ENCODE measurements around the gene YES1. TPM values are rescaled to one million over a fixed set of nuclear protein-coding genes. Genes with fewer than 3 reads are reported as not detected.

Gene YES1
- 60.4 and 81.7 TPM in 2 replicates for total RNA-seq (2022)
- percentile 81 among the genes with signal in this experiment for Bru-seq, nascent RNA
- BruChase-seq, experiment 1, labeled RNA remaining after a 6-hour chase = percentile 91 among the genes with signal in this experiment
- percentile 81 among the genes with signal in this experiment for BruChase-seq, experiment 2, labeled RNA remaining after a 2-hour chase
- long read RNA-seq, full-length matches to known transcripts = 127 of 152 reads
- long read RNA-seq, partial matches to known transcripts = 11 of 152 reads
- long read RNA-seq, other reads (novel, unspliced or antisense) = 14 of 152 reads

DNA sequence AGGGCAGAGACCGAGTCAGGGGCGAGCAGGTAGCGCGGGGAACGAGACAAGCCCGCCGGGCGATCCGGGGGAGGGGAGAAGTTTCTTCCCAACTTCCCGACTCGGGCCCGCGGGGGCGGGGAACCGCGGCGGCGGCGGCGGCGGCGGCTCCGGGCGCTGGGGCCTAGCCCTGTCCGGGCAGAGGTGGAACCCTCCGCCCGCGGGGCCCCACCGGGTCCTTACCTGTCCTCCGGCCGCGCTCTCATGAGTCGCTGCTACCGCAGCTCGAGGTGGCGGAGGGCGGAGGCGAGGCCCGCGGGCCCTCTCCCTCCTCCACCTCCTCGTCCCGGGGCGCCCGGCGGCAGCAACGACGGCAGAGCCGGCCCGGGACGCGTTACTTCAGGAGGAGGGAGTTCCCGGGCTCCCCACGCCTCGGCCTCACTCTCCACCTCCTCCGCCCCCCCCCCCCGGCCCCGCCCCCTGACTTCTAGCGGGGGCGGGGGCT is at the start of gene YES1:
YES1 (minus strand) TSS at position 351 of the 484 bp plus-strand sequence. CDS start 55,415 bp downstream, outside the sequence.
- CTCF ChIA-PET = interaction anchor here (7.8 kb wide), 1 partner anchor 20 kb away, joined by 54 read pairs; no protein-coding TSS in a partner anchor

DNA sequence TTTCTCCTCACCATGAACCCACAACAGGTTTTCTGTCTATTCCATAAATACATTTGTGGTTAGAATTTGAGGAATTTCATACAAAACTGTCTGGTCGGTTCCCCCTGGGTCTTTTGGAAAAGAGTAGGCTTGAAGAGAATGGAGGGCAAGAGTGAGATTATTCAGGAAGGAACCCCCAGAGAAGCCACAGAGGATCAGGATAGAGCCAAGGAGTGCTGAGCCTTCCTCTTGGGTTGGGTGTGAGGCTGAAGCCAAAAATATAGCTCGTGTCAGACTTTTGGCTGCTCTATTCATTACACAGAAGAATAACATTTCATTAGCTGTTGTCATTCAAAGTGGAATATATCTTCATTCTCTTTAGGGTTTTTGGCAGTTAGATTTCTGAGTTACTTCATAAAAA is 45.9 kb upstream of the YES1 start:
- Mint-ChIP-seq H3K36me3 (ENCODE audit: insufficient read depth, unreplicated experiment) (no peaks in the 10 kb centered on the region), H3K4me3 (ENCODE audit: unreplicated experiment) (no peak overlapping the region), H3K27me3 (ENCODE audit: insufficient read depth, unreplicated experiment) (no peaks in the 10 kb centered on the region), H3K9me3 (ENCODE audit: unreplicated experiment) (no peaks in the 10 kb centered on the region), H3K27ac (ENCODE audit: low read depth, unreplicated experiment) (no peak overlapping the region), H3K4me1 (ENCODE audit: insufficient read depth, unreplicated experiment) (no peaks in the 10 kb centered on the region)
- CTCF ChIA-PET = interaction anchor here (1.2 to 1.5 kb wide), 2 partner anchors 18 to 1689 kb away, joined by 5 to 9 read pairs; no protein-coding TSS in a partner anchor
- BruUV-seq (replicated peaks) = no TSS peak
- no peak for DNase-seq (ENCODE audit: unreplicated experiment)
- POLR2A ChIA-PET = no interaction called here
- no peak for TF ChIP-seq CTCF (IDR thresholded peaks at IDR 0.05; ENCODE audit: unreplicated experiment)
- intact Hi-C loops (cut with micrococcal nuclease) = no loop called here

More for the DNA sequence above, at the start of gene YES1:
- no peak for TF ChIP-seq CTCF (IDR thresholded peaks at IDR 0.05; ENCODE audit: unreplicated experiment)
- POLR2A ChIA-PET = interaction anchor here (0.6 to 3.9 kb wide), 9 partner anchors 15 to 1796 kb away, joined by 3 to 27 read pairs (median 4); no protein-coding TSS in a partner anchor
- Mint-ChIP-seq H3K27ac (ENCODE audit: low read depth, unreplicated experiment) (peak within 1 kb of the TSS; percentile 99), H3K36me3 (ENCODE audit: insufficient read depth, unreplicated experiment) (peaks cover 6% of the 10 kb centered on the region), H3K4me1 (ENCODE audit: insufficient read depth, unreplicated experiment) (peaks cover 29% of the 10 kb centered on the region), H3K4me3 (ENCODE audit: unreplicated experiment) (peak within 1 kb of the TSS; percentile 95), H3K27me3 (ENCODE audit: insufficient read depth, unreplicated experiment) (no peaks in the 10 kb centered on the region), H3K9me3 (ENCODE audit: unreplicated experiment) (no peaks in the 10 kb centered on the region)
- intact Hi-C loops (cut with micrococcal nuclease) = loop anchor here (5.0 kb wide), 1 partner anchor 70 kb away; no protein-coding TSS in a partner anchor
- BruUV-seq (replicated peaks) = no TSS peak
- peak; percentile 84 for DNase-seq (ENCODE audit: unreplicated experiment)

- Mint-ChIP-seq H3K27ac (ENCODE audit: low read depth, unreplicated experiment) (no peak overlapping the region), H3K4me1 (ENCODE audit: insufficient read depth, unreplicated experiment) (no peaks in the 10 kb centered on the region), H3K4me3 (ENCODE audit: unreplicated experiment) (no peak overlapping the region), H3K36me3 (ENCODE audit: insufficient read depth, unreplicated experiment) (no peaks in the 10 kb centered on the region), H3K27me3 (ENCODE audit: insufficient read depth, unreplicated experiment) (no peaks in the 10 kb centered on the region), H3K9me3 (ENCODE audit: unreplicated experiment) (no peaks in the 10 kb centered on the region)
- TF ChIP-seq CTCF (IDR thresholded peaks at IDR 0.05; ENCODE audit: unreplicated experiment) = no peak
- no peak for DNase-seq (ENCODE audit: unreplicated experiment)
- intact Hi-C loops (cut with micrococcal nuclease) = no loop called here
- ChIA-PET POLR2A (interaction anchor here (0.6 kb wide), 1 partner anchor 14 kb away, joined by 6 read pairs; no protein-coding TSS in a partner anchor), CTCF (interaction anchor here (0.7 to 3.6 kb wide), 5 partner anchors 9 to 1259 kb away, joined by 3 to 22 read pairs (median 4); no protein-coding TSS in a partner anchor)
- no TSS peak for BruUV-seq (replicated peaks)
Measured at GRCh38 chr18:853471-853870, 41.4 kb upstream of the YES1 start.

DNA sequence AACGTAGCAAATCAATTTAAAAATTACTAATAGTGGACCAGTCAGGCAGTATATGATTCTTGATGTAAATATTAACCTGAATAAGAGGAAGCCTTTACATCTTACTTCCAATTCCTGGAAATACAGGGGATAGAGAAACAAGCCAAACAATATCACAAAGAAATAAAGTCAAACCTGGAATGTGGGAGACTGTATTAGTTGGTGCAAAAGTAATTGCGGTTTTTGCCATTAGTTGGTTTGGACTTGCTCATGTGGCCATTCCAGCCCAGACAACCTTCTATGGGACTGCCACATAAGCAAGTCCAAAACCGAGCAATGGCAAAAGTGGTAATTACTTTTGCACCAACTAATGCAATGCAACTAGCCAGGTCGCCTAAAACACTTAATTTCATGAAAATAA is 38.9 kb upstream of the YES1 start:
- CTCF ChIA-PET = interaction anchor here (0.6 kb wide), 1 partner anchor 76 kb away, joined by 3 read pairs; no protein-coding TSS in a partner anchor
- no peaks in the 10 kb centered on the region for H3K9me3 Mint-ChIP-seq (ENCODE audit: unreplicated experiment)
- H3K27ac Mint-ChIP-seq (ENCODE audit: low read depth, unreplicated experiment) = no peak overlapping the region
- no peaks in the 10 kb centered on the region for H3K4me1 Mint-ChIP-seq (ENCODE audit: insufficient read depth, unreplicated experiment)
- POLR2A ChIA-PET = no interaction called here
- no peaks in the 10 kb centered on the region for H3K27me3 Mint-ChIP-seq (ENCODE audit: insufficient read depth, unreplicated experiment)
- no peak overlapping the region for H3K4me3 Mint-ChIP-seq (ENCODE audit: unreplicated experiment)
- no peak for TF ChIP-seq CTCF (IDR thresholded peaks at IDR 0.05; ENCODE audit: unreplicated experiment)
- BruUV-seq (replicated peaks) = no TSS peak
- H3K36me3 Mint-ChIP-seq (ENCODE audit: insufficient read depth, unreplicated experiment) = no peaks in the 10 kb centered on the region
- no peak for DNase-seq (ENCODE audit: unreplicated experiment)
- intact Hi-C loops (cut with micrococcal nuclease) = no loop called here
